Measurements from ENCODE around the gene SPNS3.
A peak's percentile ranks its signal among the peaks of the same experiment; 100 is the strongest.

Gene SPNS3

GRCh38 chr17:4487820-4488716, 54.3 kb downstream of the SPNS3 start:
- DNase-seq (ENCODE audit: low read depth in 1 of 2, low spot score in 1 of 2), result no peak

- no peak for DNase-seq (ENCODE audit: low read depth in 1 of 2, low spot score in 1 of 2)
Observed at GRCh38 chr17:4488989-4489595, 55.4 kb downstream of the SPNS3 start.

- DNase-seq (ENCODE audit: low read depth in 1 of 2, low spot score in 1 of 2), result no peak
Observed at GRCh38 chr17:4490109-4490591, 56.4 kb downstream of the SPNS3 start.

DNA sequence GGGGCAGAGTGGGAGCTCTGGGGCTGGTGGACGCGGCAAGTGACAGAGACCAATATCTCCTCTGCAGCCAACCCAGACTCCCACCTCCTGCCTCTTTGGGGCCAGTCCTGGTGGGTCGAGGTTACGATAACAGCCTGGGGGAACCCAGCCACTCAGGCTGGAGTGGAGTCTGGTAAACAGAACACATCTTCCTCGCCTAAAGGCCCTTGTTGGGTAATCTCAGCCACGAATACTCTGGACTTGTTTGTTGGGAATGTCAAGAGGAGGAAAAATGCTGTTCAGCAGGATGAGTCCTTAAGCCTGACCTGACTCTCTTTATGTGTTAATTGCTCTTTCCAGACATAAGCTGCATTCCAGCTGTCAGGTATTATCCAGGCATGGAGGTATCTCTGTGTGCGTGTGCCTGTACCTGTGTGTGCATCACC, 56.9 kb downstream of the SPNS3 start:
- DNase-seq (ENCODE audit: low read depth in 1 of 2, low spot score in 1 of 2), result no peak

DNA sequence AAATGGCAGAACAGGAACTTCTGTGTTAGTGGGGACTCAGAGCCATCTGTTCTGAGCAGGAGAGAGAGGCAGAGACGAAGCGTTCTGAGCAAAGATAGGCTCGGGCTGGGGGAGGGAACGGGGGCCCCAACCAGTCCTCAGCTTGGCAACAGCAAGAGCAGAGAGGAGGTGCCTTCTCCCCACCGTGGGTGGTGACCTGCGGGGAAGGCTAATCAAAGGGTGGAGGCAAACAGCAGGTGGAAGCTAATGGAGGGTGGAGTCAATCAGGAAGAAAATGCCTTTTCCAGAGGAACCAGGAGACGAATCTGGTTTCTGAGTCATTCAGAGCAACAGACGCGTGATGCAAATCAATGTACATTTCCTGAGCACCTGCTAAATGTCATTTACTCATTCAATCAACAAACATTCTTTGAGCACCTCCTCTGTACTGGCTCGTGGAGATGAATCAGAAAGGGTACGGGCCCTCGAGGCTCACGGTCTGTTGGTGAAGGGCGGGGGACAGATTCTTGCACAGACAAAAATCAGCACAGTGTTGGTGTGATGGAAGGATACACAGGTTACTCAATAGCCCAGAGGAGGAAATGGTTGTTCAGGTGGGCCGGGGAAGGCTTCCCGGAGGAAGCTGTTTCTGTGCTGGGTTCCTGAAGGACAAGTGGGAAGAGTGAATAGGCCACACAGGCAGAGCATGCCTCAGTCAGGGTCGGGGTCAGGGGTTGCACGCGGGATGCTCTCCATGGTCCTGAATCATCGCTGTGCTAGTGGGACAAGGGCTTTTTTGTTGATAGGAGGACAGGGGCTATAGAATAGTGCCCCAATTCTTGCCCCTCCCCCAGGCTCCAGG, 59.2 kb downstream of the SPNS3 start:
- DNase-seq (ENCODE audit: low read depth in 1 of 2, low spot score in 1 of 2), result no peak

DNA sequence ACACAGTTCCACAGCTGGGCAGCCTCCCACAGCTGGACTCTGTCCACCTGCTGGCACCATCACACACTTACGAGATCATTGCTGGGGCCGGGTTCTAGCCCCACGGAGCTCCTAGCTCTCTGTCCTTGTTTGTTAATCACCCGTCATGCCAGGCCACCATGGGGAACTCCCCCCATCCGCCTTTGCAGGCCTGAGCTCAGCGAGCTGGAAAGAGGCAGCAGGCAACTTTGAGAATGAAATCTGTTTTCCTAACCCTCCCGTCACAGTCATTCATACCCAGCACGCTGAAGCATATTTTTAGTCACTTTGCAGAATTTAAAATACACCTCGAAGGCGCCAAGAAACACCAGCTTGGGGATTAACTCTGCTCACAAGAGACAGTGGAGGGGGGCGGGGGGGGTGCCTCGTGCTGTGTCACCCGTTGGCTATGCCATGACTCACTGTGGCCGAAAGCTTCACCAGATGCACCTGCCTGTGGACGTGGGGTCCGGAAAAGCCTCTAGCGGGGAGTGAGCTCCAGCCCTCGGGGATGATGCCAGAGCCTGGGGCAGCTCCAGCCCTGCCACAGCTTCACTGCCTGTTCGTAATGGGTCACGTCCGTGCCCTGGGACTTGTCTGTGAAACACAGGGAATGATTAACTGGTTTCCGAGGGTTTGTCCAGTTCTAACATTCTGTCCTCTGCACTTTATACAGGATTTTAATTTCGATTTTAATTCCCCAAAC, 63.5 kb downstream of the SPNS3 start:
- DNase-seq (ENCODE audit: low read depth in 1 of 2, low spot score in 1 of 2), result no peak

GRCh38 chr17:4498461-4499397, 65.0 kb downstream of the SPNS3 start, which contains the start of gene SPNS2:
Gene SPNS2 (plus strand): TSS chr17:4498881. CDS start chr17:4499048, 167 bp downstream.
- DNase-seq (ENCODE audit: low read depth in 1 of 2, low spot score in 1 of 2), result peak; percentile 37 to 62

DNA sequence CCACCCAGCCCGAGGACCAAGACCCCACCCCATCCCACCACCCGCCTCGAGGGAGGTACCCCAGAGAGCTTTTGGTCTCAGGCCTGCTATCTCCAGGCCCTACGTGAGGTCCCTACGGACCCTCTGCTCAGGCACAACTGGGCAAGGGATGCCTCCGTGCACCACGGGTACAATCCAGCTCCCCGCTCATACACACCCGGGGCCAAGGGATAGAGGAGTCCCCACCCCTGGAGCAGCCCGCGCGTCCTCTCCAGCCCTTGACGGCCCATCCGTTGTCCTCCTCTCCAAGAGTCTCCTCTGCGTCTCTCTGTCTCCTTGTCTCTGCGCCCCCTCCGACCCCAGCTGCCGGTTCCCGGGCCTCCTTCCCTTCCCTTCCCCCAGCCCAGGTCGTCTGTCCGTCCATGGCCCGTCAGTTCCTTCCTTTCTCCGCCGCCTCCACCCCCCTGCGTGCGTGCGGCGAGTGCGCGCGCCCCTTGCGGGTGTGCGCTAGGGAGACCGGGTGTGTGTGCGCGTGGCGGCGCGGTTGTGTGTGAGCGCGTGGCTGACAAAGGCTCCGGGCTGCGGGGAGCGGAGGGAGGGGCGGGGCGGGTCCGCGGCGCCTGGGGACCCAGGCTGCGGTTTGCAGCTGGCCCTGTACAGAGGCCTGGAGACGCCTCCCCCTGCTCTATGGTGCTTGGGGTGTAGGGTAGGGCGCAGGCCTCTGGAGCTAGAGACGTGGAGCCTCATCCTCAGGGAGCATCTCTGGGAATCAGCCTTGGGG, 65.9 kb downstream of the SPNS3 start:
- DNase-seq (ENCODE audit: low read depth in 1 of 2, low spot score in 1 of 2), result peak in 1 of 2 donors; percentile 10

GRCh38 chr17:4500191-4500571, 66.4 kb downstream of the SPNS3 start:
- DNase-seq (ENCODE audit: low read depth in 1 of 2, low spot score in 1 of 2), result no peak

GRCh38 chr17:4501295-4501949, 67.7 kb downstream of the SPNS3 start:
- DNase-seq (ENCODE audit: low read depth in 1 of 2, low spot score in 1 of 2), result no peak

- DNase-seq (ENCODE audit: low read depth in 1 of 2, low spot score in 1 of 2), result no peak
Observed at GRCh38 chr17:4502466-4503154, 68.9 kb downstream of the SPNS3 start.

DNA sequence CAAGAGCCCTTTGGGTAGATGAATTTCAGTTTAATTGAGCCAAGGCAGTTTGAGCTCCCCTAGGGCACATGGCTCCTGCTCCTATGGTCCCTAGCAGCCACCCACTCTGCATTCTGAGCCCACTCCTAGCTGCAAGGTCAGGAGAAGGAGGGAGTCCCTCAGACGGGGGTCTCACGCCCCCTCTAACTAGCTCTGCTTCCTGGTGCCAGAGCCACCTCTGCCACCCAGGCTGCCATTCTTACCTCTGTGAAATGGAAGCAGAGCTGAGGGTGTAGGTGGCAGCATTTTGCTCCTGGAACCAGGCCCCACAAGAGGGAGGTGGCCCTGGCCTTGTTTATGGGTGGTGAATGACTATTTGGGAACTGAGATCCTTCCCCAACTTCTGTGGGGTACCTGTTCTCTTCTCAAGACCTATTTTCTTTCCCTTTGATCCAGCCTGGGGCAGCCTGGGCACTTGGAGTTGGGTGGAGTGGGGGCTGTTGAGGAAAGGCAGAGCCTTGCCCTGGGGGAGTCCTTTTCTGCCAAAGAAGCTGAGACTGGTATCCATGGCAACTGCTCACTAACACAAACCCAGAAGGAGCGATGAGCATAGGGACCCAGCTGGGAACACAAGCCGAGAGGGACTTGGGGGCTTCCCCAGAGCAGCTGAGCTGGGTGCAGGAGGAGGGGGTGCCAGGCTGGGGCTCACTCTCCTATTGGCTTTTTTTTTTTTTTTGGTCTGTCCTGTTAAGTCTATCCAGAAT, 69.7 kb downstream of the SPNS3 start:
- DNase-seq (ENCODE audit: low read depth in 1 of 2, low spot score in 1 of 2), result no peak

DNA sequence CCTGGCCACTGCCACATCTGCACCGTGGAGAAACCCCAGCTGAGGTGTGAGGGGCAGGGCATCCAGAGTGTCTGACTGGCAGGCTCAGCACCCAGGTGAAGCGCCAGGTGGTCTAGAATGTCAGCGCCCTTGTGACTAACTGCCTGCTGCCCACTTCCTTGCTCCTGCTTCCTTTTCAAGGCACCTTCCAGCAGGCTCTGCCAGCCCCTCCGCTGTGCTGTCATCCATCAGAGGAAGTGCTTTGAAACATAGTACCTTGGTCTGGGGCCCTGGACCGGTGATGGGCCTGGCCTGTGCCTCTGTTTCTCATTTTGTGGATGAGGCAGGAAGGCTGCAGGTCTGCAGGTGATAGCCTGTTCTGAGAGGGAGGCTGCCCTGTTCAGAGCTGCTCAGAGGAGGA, 70.4 kb downstream of the SPNS3 start:
- no peak for DNase-seq (ENCODE audit: low read depth in 1 of 2, low spot score in 1 of 2)

- no peak for DNase-seq (ENCODE audit: low read depth in 1 of 2, low spot score in 1 of 2)
Observed at GRCh38 chr17:4505187-4505586, 71.4 kb downstream of the SPNS3 start.

- no peak for DNase-seq (ENCODE audit: low read depth in 1 of 2, low spot score in 1 of 2)
Observed at GRCh38 chr17:4506175-4506813, 72.6 kb downstream of the SPNS3 start.

DNA sequence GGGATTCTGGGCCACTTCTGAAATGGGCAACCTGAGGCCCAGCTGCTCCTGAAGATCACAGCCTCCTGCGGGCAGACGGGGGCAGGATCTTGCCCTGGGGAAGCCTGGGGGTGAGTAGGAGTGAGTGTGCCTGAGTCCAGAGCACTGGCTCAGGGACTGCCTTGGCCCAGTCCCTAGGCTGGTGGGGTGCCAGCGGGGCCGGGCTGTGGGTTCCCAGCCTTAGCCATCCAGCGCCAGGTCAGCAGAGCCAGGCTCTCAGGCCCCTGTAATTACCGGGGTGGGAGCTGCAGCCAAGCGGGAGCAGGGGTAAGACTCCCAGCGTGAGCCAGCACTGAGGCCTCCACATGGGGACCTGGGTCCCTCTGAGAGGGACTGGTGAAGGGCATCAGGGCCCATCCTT, 73.2 kb downstream of the SPNS3 start:
- DNase-seq (ENCODE audit: low read depth in 1 of 2, low spot score in 1 of 2), result no peak
